K562 treated with DMSO at 1 percent for 24 hours (cell line): ENCODE results near the gene PPP3R2. TPM values are rescaled to one million over a fixed set of nuclear protein-coding genes. Genes with fewer than 3 reads are reported as not detected.

ENCODE experiments used
- total RNA-seq: library from RNA; unstranded; fragments of 300-600 nt; gene quantifications from 2 replicates; pipeline ENCODE4 v1.2.3, GENCODE V29; 2022; ENCODE audit warnings: low read depth; ENCODE audit not compliant: insufficient read depth

PPP3R2 gene
- not detected in 2 replicates for total RNA-seq

DNA sequence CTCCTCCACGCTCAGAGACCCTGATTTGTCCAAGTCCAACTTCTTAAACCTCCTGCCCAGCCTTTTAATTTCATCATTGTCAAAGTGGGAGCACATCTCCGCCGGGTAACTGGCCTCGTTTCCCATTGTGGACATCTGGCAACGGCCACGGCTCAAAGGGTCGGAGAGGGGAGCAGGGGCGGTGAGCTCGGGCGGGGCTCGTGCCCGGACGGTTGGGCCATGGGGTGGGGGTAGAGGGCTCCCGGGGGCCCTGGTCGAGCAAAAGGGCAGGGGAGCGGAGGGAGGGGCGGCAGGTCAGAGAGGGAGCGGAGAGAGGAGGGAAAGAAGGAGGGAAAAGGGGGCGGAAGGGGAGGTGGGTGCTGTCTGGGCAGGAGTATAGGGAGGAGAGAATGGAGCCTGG is at the start of gene PPP3R2:
TSS of gene PPP3R2 (minus strand) at position 174 of the 400 bp plus-strand sequence. CDS start at position 126, 48 bp downstream.

Other genes with a start within 250 kb of the PPP3R2 start
- gene BAAT, start 210.0 kb downstream of the PPP3R2 start, total RNA-seq: 0.07 TPM in 1 of 2 replicates, not detected in the other
- gene MRPL50, start 196.4 kb downstream of the PPP3R2 start, total RNA-seq: 5.2 and 6.4 TPM in 2 replicates
- gene ZNF189, start 196.1 kb downstream of the PPP3R2 start, total RNA-seq: 5.8 and 5.9 TPM in 2 replicates
- gene ALDOB, start 159.2 kb downstream of the PPP3R2 start, total RNA-seq: not detected in 2 replicates
- 20.3 and 23.7 TPM in 2 replicates for gene RNF20, start 61.1 kb downstream of the PPP3R2 start, total RNA-seq
- 0.03 TPM in 1 of 2 replicates, not detected in the other for gene GRIN3A, start 143.7 kb upstream of the PPP3R2 start, total RNA-seq